Cerebellar nuclear complex (tissue), 1 donor: ENCODE data around the gene KRTAP9-3.
"Not testable (repeated sequence)": the region's sequence is repeated elsewhere in the genome, so short reads cannot be mapped to it uniquely, and the experiment has no call there.

Experiments
- DNase-seq, 2 experiments: peaks; one replicate each; lab custom pipeline; 2025; lab: John Stamatoyannopoulos, UW

The KRTAP9-3 gene

GRCh38 chr17:41251261-41251660 lies 19.0 kb downstream of the KRTAP9-3 start:
- no peak for DNase-seq

GRCh38 chr17:41254861-41255260 lies 22.6 kb downstream of the KRTAP9-3 start:
- DNase-seq: no peak

- not testable (repeated sequence) for DNase-seq
Observed at GRCh38 chr17:41255381-41256290, 23.4 kb downstream of the KRTAP9-3 start, which contains the start of gene KRTAP9-9. Gene KRTAP9-9, plus strand, starts transcription at chr17:41255384.

- no peak for DNase-seq
Observed at GRCh38 chr17:41256291-41256685, 24.0 kb downstream of the KRTAP9-3 start.

- no peak for DNase-seq
Observed at GRCh38 chr17:41258406-41258805, 26.2 kb downstream of the KRTAP9-3 start.

- no peak for DNase-seq
Observed at GRCh38 chr17:41263212-41263611, 31.0 kb downstream of the KRTAP9-3 start.

- DNase-seq: no peak
Observed at GRCh38 chr17:41264599-41264998, 32.4 kb downstream of the KRTAP9-3 start.

GRCh38 chr17:41265078-41265477 lies 32.8 kb downstream of the KRTAP9-3 start, which contains the start of gene KRTAP9-6:
Gene KRTAP9-6, plus strand, starts transcription at chr17:41265378. Its CDS starts 0 bp downstream, at chr17:41265378.
- DNase-seq: no peak

GRCh38 chr17:41267711-41268110 lies 35.5 kb downstream of the KRTAP9-3 start:
- DNase-seq: no peak

- DNase-seq: not testable (repeated sequence)
Observed at GRCh38 chr17:41271323-41271722, 39.1 kb downstream of the KRTAP9-3 start.

GRCh38 chr17:41271858-41272257 lies 39.6 kb downstream of the KRTAP9-3 start:
- no peak for DNase-seq

GRCh38 chr17:41275648-41276190 lies 43.5 kb downstream of the KRTAP9-3 start, which contains the start of gene KRTAP9-7:
Gene KRTAP9-7, plus strand, starts transcription at chr17:41275698. Its CDS starts 0 bp downstream, at chr17:41275698.
- DNase-seq: not testable (repeated sequence)

GRCh38 chr17:41278176-41278955 lies 46.1 kb downstream of the KRTAP9-3 start:
- DNase-seq: no peak
